ENCODE data around the gene STMN3. TPM values are rescaled to one million over a fixed set of nuclear protein-coding genes. Genes with fewer than 3 reads are reported as not detected.

STMN3 gene
- total RNA-seq, 2 donors from 2014 or later, result 5.6 to 7.8 TPM

- no peak overlapping the region for H3K27ac ChIP-seq
- no peak overlapping the region for H3K4me3 ChIP-seq
- peaks cover 23% of the 10 kb centered on the region for H3K4me1 ChIP-seq
- no peaks in the 10 kb centered on the region for H3K27me3 ChIP-seq
- no peaks in the 10 kb centered on the region for H3K9me3 ChIP-seq
- no peak for DNase-seq
- no peak for TF ChIP-seq POLR2A (IDR thresholded peaks at IDR 0.05)
- TF ChIP-seq CTCF (IDR thresholded peaks at IDR 0.05), result no peak
- 81 to 82% methylated on average over 11 of the region's 11 CpGs for WGBS, 2 donors
- intact Hi-C loops (cut with DNase I), result no loop called here
- ATAC-seq, result no peak
- H3K36me3 ChIP-seq (replicated peaks in 1 of 2; ENCODE audit: insufficient read depth in 1 of 2, low read depth in 2 of 2), result no peaks in the 10 kb centered on the region
These were observed 4.2 kb downstream of the STMN3 start for GRCh38 chr20:63648895-63649589.

- H3K4me1 ChIP-seq, result peaks cover 17% of the 10 kb centered on the region
- ATAC-seq, result no peak
- intact Hi-C loops (cut with DNase I), result no loop called here
These were observed 5.0 kb downstream of the STMN3 start for GRCh38 chr20:63648190-63648589.

GRCh38 chr20:63645218-63645617 lies 8.0 kb downstream of the STMN3 start:
- Histone ChIP-seq H3K27ac (no peak overlapping the region), H3K9me3 (no peaks in the 10 kb centered on the region), H3K27me3 (no peaks in the 10 kb centered on the region), H3K36me3 (replicated peaks in 1 of 2; ENCODE audit: insufficient read depth in 1 of 2, low read depth in 2 of 2) (no peaks in the 10 kb centered on the region), H3K4me3 (no peak overlapping the region), H3K4me1 (peaks cover 9% of the 10 kb centered on the region)
- intact Hi-C loops (cut with DNase I), result no loop called here
- no peak for ATAC-seq
- DNase-seq, result no peak
- WGBS, 2 donors, result 68 to 81% methylated on average over 4 of the region's 4 CpGs
- TF ChIP-seq POLR2A (IDR thresholded peaks at IDR 0.05) (no peak), CTCF (IDR thresholded peaks at IDR 0.05) (no peak)

More at GRCh38 chr20:63648190-63648589, 5.0 kb downstream of the STMN3 start:
- Histone ChIP-seq H3K9me3 (no peaks in the 10 kb centered on the region), H3K4me3 (no peak overlapping the region), H3K36me3 (replicated peaks in 1 of 2; ENCODE audit: insufficient read depth in 1 of 2, low read depth in 2 of 2) (no peaks in the 10 kb centered on the region), H3K27me3 (no peaks in the 10 kb centered on the region), H3K27ac (no peak overlapping the region)
- WGBS, 2 donors, result 88 to 90% methylated on average over 6 of the region's 6 CpGs
- TF ChIP-seq CTCF (IDR thresholded peaks at IDR 0.05), result no peak
- no peak for TF ChIP-seq POLR2A (IDR thresholded peaks at IDR 0.05)
- DNase-seq, result no peak

- DNase-seq, result no peak
- no peak for ATAC-seq
- no peaks in the 10 kb centered on the region for H3K9me3 ChIP-seq
- TF ChIP-seq CTCF (IDR thresholded peaks at IDR 0.05) (no peak), POLR2A (IDR thresholded peaks at IDR 0.05) (no peak)
- no peaks in the 10 kb centered on the region for H3K27me3 ChIP-seq
- peaks cover 9% of the 10 kb centered on the region for H3K4me1 ChIP-seq
- no peak overlapping the region for H3K4me3 ChIP-seq
- 87 to 92% methylated on average over 6 to 15 of the region's 15 CpGs for WGBS, 2 donors
- H3K36me3 ChIP-seq (replicated peaks in 1 of 2; ENCODE audit: insufficient read depth in 1 of 2, low read depth in 2 of 2), result no peaks in the 10 kb centered on the region
- H3K27ac ChIP-seq, result no peak overlapping the region
- intact Hi-C loops (cut with DNase I), result no loop called here
These were observed 9.3 kb downstream of the STMN3 start for GRCh38 chr20:63643946-63644345.

- Histone ChIP-seq H3K27ac (no peak overlapping the region), H3K36me3 (replicated peaks in 1 of 2; ENCODE audit: insufficient read depth in 1 of 2, low read depth in 2 of 2) (no peaks in the 10 kb centered on the region), H3K4me3 (no peak overlapping the region), H3K9me3 (no peaks in the 10 kb centered on the region), H3K4me1 (peaks cover 9% of the 10 kb centered on the region), H3K27me3 (no peaks in the 10 kb centered on the region)
- ATAC-seq (no peak), DNase-seq (no peak)
- intact Hi-C loops (cut with DNase I), result no loop called here
- TF ChIP-seq CTCF (IDR thresholded peaks at IDR 0.05), result no peak
- TF ChIP-seq POLR2A (IDR thresholded peaks at IDR 0.05), result no peak
- 84 to 97% methylated on average over 9 to 10 of the region's 10 CpGs for WGBS, 2 donors
These were observed 9.7 kb downstream of the STMN3 start for GRCh38 chr20:63643499-63643898.

Data from body of pancreas (tissue), 4 donors.